SK-N-MC (cell line): ENCODE results near the gene FAM200C.

ENCODE experiments used
- DNase-seq: peaks from one replicate; pipeline ENCODE4 v3.0.0-alpha.2; 2011; ENCODE audit warnings: low read depth, low spot score
- H3K27ac ChIP-seq: fragments of 200-600 bp; sonication (generic); 2 replicates; pipeline ENCODE4 v1.5.1; 2016; ENCODE audit warnings: mixed run types
- H3K36me3 ChIP-seq: fragments of 200-600 bp; sonication (generic); 2 replicates; pipeline ENCODE4 v1.6.1; 2017; ENCODE audit warnings: antibody characterized with exemption, low read length, mixed read lengths; ENCODE audit not compliant: insufficient read depth
- H3K4me3 ChIP-seq: fragments of 200-600 bp; sonication (generic); 2 replicates; pipeline ENCODE4 v1.5.1; 2016
- H3K9ac ChIP-seq: fragments of 200-600 bp; sonication (generic); 2 replicates; pipeline ENCODE4 v1.8.0; 2017; ENCODE audit warnings: mixed run types, mixed read lengths; ENCODE audit not compliant: insufficient read length
- H3K9me3 ChIP-seq: fragments of 200-600 bp; sonication (generic); 2 replicates; pipeline ENCODE4 v1.6.1; 2017; ENCODE audit warnings: low read depth, mild to moderate bottlenecking, antibody characterized with exemption, low read length, moderate library complexity, mixed read lengths
- EZH2 ChIP-seq: fragments of 200-600 bp; sonication (generic); IDR thresholded peaks from one replicate; pipeline ENCODE4 v1.6.1; 2017; ENCODE audit warnings: antibody characterized with exemption
- FOXP2 ChIP-seq: optimal IDR thresholded peaks from 2 replicates; pipeline ENCODE3; 2011; ENCODE audit warnings: mild to moderate bottlenecking, moderate library complexity; ENCODE audit not compliant: insufficient read depth; ENCODE audit errors: extremely low read length, control extremely low read depth
- POLR2AphosphoS5 ChIP-seq: IDR thresholded peaks from 2 replicates; pipeline ENCODE4 v1.6.1; 2012; ENCODE audit warnings: mild to moderate bottlenecking, low read depth, low read length, borderline replicate concordance

FAM200C gene

DNA sequence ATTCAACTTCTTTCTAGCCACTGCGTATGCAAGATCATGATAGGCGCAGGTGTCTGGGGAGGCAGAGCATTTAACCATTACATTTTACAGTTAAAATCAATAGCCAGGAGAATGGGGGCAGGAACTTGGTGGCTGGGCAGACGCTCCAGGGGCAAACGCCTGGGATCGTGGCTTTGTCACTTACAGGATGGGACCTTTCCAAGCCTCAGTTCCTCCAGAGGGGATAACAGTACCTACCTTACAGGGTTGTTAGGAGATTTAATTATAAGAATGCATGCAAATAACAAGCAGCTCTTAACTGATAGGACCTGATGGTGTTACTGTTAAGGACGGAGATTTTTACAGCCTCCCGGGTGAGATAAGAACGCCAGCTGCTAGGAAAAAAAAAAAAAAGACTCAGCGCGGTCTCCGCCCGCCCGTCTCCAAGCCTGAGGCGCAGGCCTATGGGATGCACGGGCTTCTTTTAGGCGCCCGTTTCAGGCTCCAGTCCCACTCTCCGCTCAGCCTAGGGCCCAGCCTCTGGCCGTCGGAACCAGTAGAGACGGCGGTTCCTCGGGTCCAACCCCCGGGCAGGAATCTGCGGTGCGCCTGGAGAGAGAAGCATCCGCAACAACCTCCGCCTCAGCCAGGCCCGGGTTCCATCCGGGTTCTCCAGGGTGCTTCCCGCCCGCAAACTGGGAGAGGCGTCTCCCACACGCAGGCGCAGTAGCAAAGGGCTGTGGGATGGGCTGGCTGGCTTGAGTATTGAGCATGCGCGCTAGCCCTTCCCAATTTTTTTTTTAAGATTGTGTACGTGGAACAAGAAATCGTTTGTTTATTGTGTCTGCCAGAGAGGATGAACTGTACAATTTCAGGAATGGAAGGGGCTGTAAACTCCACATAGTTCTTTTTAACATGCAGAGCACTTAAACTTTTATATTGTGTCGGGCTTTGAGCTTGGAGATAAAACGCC is at the start of gene FAM200C:
Gene FAM200C, minus strand, starts transcription at position 653 of the 952 bp plus-strand sequence. CDS start 4,564 bp downstream, outside the sequence.
- Histone ChIP-seq H3K36me3 (peaks cover 26% of the 10 kb centered on the region), H3K9me3 (no peaks in the 10 kb centered on the region), H3K9ac (peak within 1 kb of the TSS; percentile 97), H3K4me3 (peak within 1 kb of the TSS; percentile 89), H3K27ac (peak within 1 kb of the TSS; percentile 44; the same call in 1 of the 2 replicates)
- DNase-seq = peak; percentile 75
- TF ChIP-seq FOXP2 (peak; percentile 22), EZH2 (no peak), POLR2AphosphoS5 (peak; percentile 99)

DNA sequence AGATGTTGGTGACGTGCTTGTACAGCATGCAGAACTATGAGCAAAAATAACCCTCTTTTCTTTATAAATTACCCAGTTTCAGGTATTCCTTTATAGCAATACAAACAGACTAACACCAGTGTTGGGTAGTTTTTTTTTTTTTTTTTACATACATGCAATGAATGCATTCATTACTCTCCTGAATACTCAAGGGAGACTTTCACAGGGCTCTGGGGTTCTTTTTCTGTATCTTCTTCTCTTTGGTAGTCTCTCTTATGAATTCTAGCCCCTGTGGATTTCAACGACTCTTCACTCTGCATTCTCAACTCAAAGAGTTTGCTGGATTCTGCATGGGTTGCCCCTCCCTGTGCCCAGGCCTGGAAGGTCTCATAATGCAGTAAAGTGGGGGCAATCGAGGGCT is 49.6 kb upstream of the FAM200C start:
- Histone ChIP-seq H3K36me3 (no peaks in the 10 kb centered on the region), H3K27ac (no peak overlapping the region), H3K9me3 (no peaks in the 10 kb centered on the region), H3K4me3 (no peak overlapping the region), H3K9ac (no peak overlapping the region)
- no peak for TF ChIP-seq FOXP2
- no peak for TF ChIP-seq EZH2
- TF ChIP-seq POLR2AphosphoS5 = no peak
- no peak for DNase-seq

DNA sequence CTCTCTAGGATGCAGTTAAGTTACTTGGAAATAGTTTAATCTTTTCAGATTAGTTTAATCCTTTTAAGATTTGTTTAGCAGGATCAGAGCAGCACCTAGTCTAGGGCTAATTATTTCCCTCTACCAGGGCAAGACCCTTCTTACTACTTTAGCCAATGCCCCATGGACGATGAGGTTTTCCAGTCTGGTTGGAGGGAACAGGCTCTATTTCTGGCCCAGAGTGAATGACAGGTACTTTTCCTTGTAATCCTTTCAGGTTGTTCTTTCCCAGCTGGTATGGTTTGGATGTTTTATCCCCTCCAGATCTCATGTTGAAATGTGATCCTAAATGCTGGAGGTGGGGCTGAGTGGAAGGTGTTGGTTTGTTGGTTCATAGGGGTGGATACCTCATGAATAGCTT is 49.0 kb upstream of the FAM200C start:
- TF ChIP-seq EZH2 (no peak), POLR2AphosphoS5 (no peak), FOXP2 (no peak)
- Histone ChIP-seq H3K36me3 (no peaks in the 10 kb centered on the region), H3K9me3 (no peaks in the 10 kb centered on the region), H3K27ac (no peak overlapping the region), H3K4me3 (no peak overlapping the region), H3K9ac (no peak overlapping the region)
- no peak for DNase-seq

DNA sequence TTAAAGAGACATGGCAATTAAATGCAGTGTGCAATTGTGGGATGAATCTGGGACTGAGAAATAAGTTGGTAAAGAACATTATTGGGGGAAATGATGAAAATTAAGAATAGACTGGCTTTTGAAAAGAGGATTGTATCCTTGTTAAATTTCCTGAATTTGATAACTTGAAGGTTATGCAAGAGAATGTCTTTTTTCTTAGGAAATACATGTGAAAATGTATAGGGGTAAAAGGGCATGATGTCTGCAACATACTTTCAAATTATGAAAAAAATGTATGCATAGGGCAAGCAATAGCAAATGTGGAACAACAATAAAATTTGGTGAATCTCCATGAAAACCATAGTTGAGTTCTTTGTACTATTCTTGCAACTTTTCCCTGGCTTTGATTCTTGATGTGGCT is 45.9 kb upstream of the FAM200C start:
- H3K9ac ChIP-seq = no peak overlapping the region
- no peak for TF ChIP-seq EZH2
- H3K36me3 ChIP-seq = no peaks in the 10 kb centered on the region
- no peaks in the 10 kb centered on the region for H3K9me3 ChIP-seq
- H3K27ac ChIP-seq = no peak overlapping the region
- DNase-seq = no peak
- no peak overlapping the region for H3K4me3 ChIP-seq

DNA sequence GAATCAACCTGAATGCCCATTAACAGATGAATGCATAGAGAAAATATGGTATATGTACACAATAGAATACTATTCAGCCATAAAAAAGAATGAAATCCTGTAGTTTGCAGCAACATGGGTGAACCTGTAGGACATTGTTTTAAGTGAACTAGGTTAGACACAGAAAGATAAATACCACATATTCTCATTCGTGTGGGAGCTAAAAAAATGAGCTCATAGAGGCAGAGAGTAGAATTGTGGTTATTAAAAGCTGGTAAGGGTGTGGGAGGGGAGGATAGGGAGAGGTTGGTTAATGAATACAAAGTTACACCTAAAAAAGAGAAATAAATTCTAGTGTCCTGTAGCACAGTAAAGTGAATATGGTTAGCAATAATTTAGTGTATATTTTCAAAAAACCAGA is 45.3 kb upstream of the FAM200C start:
- no peak overlapping the region for H3K27ac ChIP-seq
- no peak overlapping the region for H3K4me3 ChIP-seq
- H3K36me3 ChIP-seq = no peaks in the 10 kb centered on the region
- no peak overlapping the region for H3K9ac ChIP-seq
- no peaks in the 10 kb centered on the region for H3K9me3 ChIP-seq
- TF ChIP-seq POLR2AphosphoS5 (no peak), EZH2 (no peak), FOXP2 (no peak)
- DNase-seq = no peak

DNA sequence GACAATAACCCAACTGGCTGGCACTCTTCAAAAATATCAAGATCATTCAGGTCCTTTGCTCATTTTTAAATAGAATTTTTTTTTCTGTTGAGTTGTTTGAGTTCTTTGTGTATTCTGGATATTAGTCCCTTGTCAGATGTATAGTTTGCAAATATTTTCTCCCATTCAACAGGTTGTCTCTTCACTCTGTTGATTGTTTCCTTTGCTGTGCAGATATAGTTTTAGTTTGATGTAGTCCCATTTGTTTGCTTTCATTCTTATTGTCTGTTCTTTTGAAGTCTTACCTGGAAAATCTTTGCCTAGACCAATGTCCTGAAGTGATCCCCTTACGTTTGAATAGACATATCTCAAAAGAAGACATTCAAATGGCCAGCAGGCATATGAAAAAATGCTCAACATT is 44.6 kb upstream of the FAM200C start:
- no peaks in the 10 kb centered on the region for H3K36me3 ChIP-seq
- no peak overlapping the region for H3K27ac ChIP-seq
- no peak for TF ChIP-seq POLR2AphosphoS5
- TF ChIP-seq FOXP2 = no peak
- TF ChIP-seq EZH2 = no peak
- H3K9ac ChIP-seq = no peak overlapping the region
- no peak overlapping the region for H3K4me3 ChIP-seq
- DNase-seq = no peak
- H3K9me3 ChIP-seq = no peaks in the 10 kb centered on the region

DNA sequence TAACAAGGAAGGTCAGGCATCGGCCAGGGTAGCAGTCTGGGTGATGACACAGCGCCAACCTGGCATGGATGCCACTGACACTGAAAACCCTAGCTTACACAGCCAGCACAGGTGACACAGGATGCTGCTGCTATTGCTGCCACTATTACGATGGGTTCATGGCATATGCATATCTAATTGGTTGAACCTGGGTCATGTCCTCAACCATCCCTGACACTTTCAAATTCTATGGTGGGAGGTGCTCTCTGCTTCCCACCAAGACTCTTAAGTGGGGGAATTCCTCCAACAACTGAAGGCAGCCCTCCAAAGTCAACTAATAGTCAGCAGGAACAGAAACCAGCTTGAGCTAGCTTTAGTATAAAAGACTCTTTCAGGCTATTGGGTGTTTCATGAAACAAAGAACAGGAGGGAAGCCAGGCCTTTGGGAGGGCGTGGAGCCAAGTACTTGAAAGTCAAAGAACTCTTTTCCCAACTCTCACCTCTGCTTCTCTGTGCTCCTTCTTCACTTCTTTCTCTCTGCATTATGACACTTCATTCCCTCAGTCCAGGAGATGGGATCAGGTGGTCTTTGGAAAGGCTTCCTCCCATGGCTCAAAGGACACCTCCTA is 43.1 kb upstream of the FAM200C start:
- no peak for TF ChIP-seq FOXP2
- TF ChIP-seq EZH2 = no peak
- TF ChIP-seq POLR2AphosphoS5 = no peak
- H3K4me3 ChIP-seq = no peak overlapping the region
- no peak for DNase-seq
- no peaks in the 10 kb centered on the region for H3K9me3 ChIP-seq
- H3K36me3 ChIP-seq = no peaks in the 10 kb centered on the region
- no peak overlapping the region for H3K27ac ChIP-seq
- H3K9ac ChIP-seq = no peak overlapping the region

DNA sequence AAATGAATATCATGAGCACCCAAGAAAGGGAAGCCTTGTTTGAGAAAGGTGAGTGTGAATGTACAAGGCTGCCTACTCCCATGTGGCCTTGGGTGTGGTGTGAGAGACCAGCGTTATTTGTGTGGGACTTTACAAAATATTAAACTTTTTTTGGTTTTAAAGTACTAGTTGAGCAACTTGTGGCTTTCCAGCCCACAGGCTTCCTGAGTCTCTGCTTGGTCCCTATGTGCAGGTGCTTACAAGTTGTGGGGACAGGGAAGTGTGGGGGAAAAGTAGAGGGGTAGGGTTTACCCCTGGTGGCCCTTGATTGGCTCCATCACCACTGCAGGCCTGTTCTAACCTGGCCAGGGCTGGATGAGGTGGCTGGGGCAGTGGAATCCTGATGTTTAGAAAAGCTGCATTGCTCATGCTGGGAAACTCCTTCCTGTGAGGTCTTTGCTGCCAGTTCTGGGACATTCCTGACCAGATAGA is 41.5 kb upstream of the FAM200C start:
- no peaks in the 10 kb centered on the region for H3K9me3 ChIP-seq
- H3K4me3 ChIP-seq = no peak overlapping the region
- no peaks in the 10 kb centered on the region for H3K36me3 ChIP-seq
- no peak for DNase-seq
- H3K9ac ChIP-seq = no peak overlapping the region
- H3K27ac ChIP-seq = no peak overlapping the region
- TF ChIP-seq FOXP2 = no peak
- no peak for TF ChIP-seq POLR2AphosphoS5
- no peak for TF ChIP-seq EZH2
